Immature natural killer cell (primary cell): Measurements from ENCODE around the gene PTPN9. TPM values are rescaled to one million over a fixed set of nuclear protein-coding genes. Genes with fewer than 3 reads are reported as not detected.

Source experiments
- DNase-seq, 3 donors: peaks; one replicate each; pipeline ENCODE4 v3.0.0; 2022; ENCODE audit warnings: mixed read lengths in 1 of 3
- H3K27ac Mint-ChIP-seq, 6 donors: one replicate each; pipeline ENCODE4 v1.8.0; 2020; ENCODE audit warnings: mixed read lengths in 6 of 6, mild to moderate bottlenecking in 5 of 6, inconsistent platforms in 4 of 6, moderate library complexity in 3 of 6
- H3K27me3 Mint-ChIP-seq, 3 donors: one replicate each; pipeline ENCODE4 v1.8.0; 2020 to 2021; ENCODE audit warnings: low read depth in 3 of 3, mild to moderate bottlenecking in 3 of 3, mixed read lengths in 3 of 3, moderate library complexity in 3 of 3, inconsistent platforms in 1 of 3
- H3K36me3 Mint-ChIP-seq, 3 donors: one replicate each; pipeline ENCODE4 v1.8.0; 2020; ENCODE audit warnings: mixed read lengths in 3 of 3, inconsistent platforms in 2 of 3, mild to moderate bottlenecking in 2 of 3
- H3K4me1 Mint-ChIP-seq, 2 donors: one replicate each; pipeline ENCODE4 v1.8.0; 2020; ENCODE audit warnings: inconsistent platforms in 2 of 2, mild to moderate bottlenecking in 2 of 2, mixed read lengths in 2 of 2, moderate library complexity in 1 of 2
- H3K4me3 Mint-ChIP-seq, 5 donors: one replicate each; pipeline ENCODE4 v1.8.0; 2020; ENCODE audit warnings: mild to moderate bottlenecking in 5 of 5, mixed read lengths in 5 of 5, inconsistent platforms in 3 of 5, moderate library complexity in 3 of 5
- H3K9me3 Mint-ChIP-seq, 6 donors: one replicate each; pipeline ENCODE4 v1.8.0; 2020; ENCODE audit warnings: mild to moderate bottlenecking in 6 of 6, mixed read lengths in 6 of 6, inconsistent platforms in 4 of 6, moderate library complexity in 3 of 6
- polyA plus RNA-seq, 3 donors: library from polyadenylated mRNA; unstranded; fragments of 300-500 nt; fragmentation: Illumina TruSeq; gene quantifications; one replicate each; pipeline ENCODE4 v1.2.3, GENCODE V29; 2021

The PTPN9 gene
- polyA plus RNA-seq, 3 donors from 2014 or later: 22.6 to 34.6 (median 31.2) TPM

GRCh38 chr15:75431270-75431669, 147.8 kb downstream of the PTPN9 start:
- Mint-ChIP-seq H3K4me3 (no peak overlapping the region), H3K36me3 (peaks cover 0 to 9% (median 0%) of the 10 kb centered on the region in 3 donors), H3K4me1 (peaks cover 19 to 54% of the 10 kb centered on the region in 2 donors), H3K27me3 (no peaks in the 10 kb centered on the region), H3K9me3 (no peaks in the 10 kb centered on the region), H3K27ac (peak overlapping the region in 2 of 6 donors; percentile 34 to 43)
- no peak for DNase-seq

- Mint-ChIP-seq H3K9me3 (no peaks in the 10 kb centered on the region), H3K27ac (peak overlapping the region in 1 of 6 donors; percentile 17), H3K4me3 (no peak overlapping the region), H3K36me3 (peaks cover 0 to 8% (median 0%) of the 10 kb centered on the region in 3 donors), H3K4me1 (peaks cover 18 to 56% of the 10 kb centered on the region in 2 donors), H3K27me3 (no peaks in the 10 kb centered on the region)
- DNase-seq: no peak
These were observed 148.9 kb downstream of the PTPN9 start for GRCh38 chr15:75430259-75430658.

- DNase-seq: no peak
- Mint-ChIP-seq H3K4me3 (no peak overlapping the region), H3K36me3 (peaks cover 0 to 5% (median 0%) of the 10 kb centered on the region in 3 donors), H3K9me3 (no peaks in the 10 kb centered on the region), H3K27ac (no peak overlapping the region), H3K27me3 (peaks cover 0 to 4% (median 0%) of the 10 kb centered on the region in 3 donors), H3K4me1 (peaks cover 10 to 41% of the 10 kb centered on the region in 2 donors)
These were observed 151.0 kb downstream of the PTPN9 start for GRCh38 chr15:75428152-75428551.

- no peak for DNase-seq
- Mint-ChIP-seq H3K27ac (peak overlapping the region in 1 of 6 donors; percentile 31), H3K27me3 (peaks cover 0 to 4% (median 0%) of the 10 kb centered on the region in 3 donors), H3K36me3 (peaks cover 0 to 12% (median 3%) of the 10 kb centered on the region in 3 donors), H3K4me1 (peaks cover 15 to 46% of the 10 kb centered on the region in 2 donors), H3K9me3 (no peaks in the 10 kb centered on the region), H3K4me3 (no peak overlapping the region)
These were observed 153.1 kb downstream of the PTPN9 start for GRCh38 chr15:75425966-75426500.

DNA sequence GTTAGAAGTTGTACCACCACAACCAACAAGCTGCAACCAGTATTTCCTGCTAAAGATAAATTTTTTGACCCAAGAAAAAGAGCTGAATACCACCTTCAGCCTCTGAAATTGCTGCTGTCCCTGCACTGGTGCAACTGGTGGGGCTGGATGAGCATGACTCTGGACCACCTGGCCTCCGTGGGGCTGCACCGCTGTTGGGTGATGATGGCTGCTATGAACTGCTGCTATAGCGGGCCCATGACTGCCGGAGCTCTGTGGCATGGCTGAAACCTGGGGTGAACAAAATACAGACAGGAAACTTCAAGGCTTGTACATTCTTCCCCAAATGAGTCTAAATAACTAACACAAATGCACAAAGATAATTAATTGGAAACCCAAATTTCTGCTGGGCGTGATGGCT, 156.6 kb downstream of the PTPN9 start:
- DNase-seq: no peak
- peaks cover 0 to 11% (median 3%) of the 10 kb centered on the region in 3 donors for H3K36me3 Mint-ChIP-seq
- peak overlapping the region in 5 of 6 donors; percentile 20 to 73 (median 45) for H3K27ac Mint-ChIP-seq

GRCh38 chr15:75420698-75421097, 158.4 kb downstream of the PTPN9 start:
- Mint-ChIP-seq H3K27me3 (peaks cover 0 to 4% (median 0%) of the 10 kb centered on the region in 3 donors), H3K4me3 (no peak overlapping the region), H3K27ac (peak overlapping the region in 1 of 6 donors; percentile 17), H3K9me3 (no peaks in the 10 kb centered on the region), H3K36me3 (peaks cover 0 to 11% (median 3%) of the 10 kb centered on the region in 3 donors), H3K4me1 (peaks cover 21 to 36% of the 10 kb centered on the region in 2 donors)
- DNase-seq: no peak

More for the DNA sequence above, 156.6 kb downstream of the PTPN9 start:
- Mint-ChIP-seq H3K4me3 (peak overlapping the region in 1 of 5 donors; percentile 6), H3K4me1 (peaks cover 17 to 36% of the 10 kb centered on the region in 2 donors), H3K27me3 (peaks cover 0 to 4% (median 0%) of the 10 kb centered on the region in 3 donors), H3K9me3 (no peaks in the 10 kb centered on the region)

DNA sequence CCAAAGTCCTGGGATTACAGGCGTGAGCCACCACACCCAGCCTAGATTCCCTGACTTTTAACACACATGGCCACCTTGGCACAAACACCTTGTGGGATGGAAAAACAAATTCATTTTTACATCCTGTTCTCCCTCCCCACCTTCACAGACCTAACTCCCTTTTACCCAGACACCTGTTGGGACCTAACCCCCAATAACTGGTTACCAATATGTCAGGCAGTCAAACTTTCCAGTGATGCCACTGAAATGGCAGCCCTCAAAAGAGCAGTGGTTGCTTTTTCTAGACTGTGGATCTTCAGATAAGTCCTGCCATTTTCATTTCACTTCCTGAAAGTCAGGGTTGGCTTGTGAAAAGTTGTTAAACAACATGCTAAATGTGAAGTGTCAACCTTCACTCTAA, 162.5 kb downstream of the PTPN9 start:
- H3K27ac Mint-ChIP-seq: peak overlapping the region in 4 of 6 donors; percentile 12 to 53 (median 45)
- H3K36me3 Mint-ChIP-seq: peaks cover 2 to 18% (median 15%) of the 10 kb centered on the region in 3 donors
- no peak for DNase-seq
- no peak overlapping the region for H3K4me3 Mint-ChIP-seq
- H3K9me3 Mint-ChIP-seq: no peaks in the 10 kb centered on the region
- no peaks in the 10 kb centered on the region for H3K27me3 Mint-ChIP-seq
- peaks cover 19 to 33% of the 10 kb centered on the region in 2 donors for H3K4me1 Mint-ChIP-seq

Other genes with a start within 250 kb of the PTPN9 start
- gene COMMD4, start 243.3 kb downstream of the PTPN9 start, polyA plus RNA-seq: 100 to 1,000 TPM in 1 of 3 donors, 10 to 100 TPM in 2; 83.4 to 103 (median 94.4) TPM
- 10 to 100 TPM; 20.7 to 23.8 (median 22.4) TPM for gene NEIL1, start 232.3 kb downstream of the PTPN9 start, polyA plus RNA-seq
- gene MAN2C1, start 210.7 kb downstream of the PTPN9 start, polyA plus RNA-seq: 10 to 100 TPM; 25.6 to 50.8 (median 30.1) TPM
- gene SIN3A, start 127.6 kb downstream of the PTPN9 start, polyA plus RNA-seq: 10 to 100 TPM in 2 of 3 donors, 1 to 10 TPM in 1; 8.6 to 21.2 (median 10.3) TPM
- 10 to 100 TPM; 21.2 to 46.0 (median 31.5) TPM for gene SNUPN, start 46.4 kb upstream of the PTPN9 start, polyA plus RNA-seq
- gene IMP3, start 60.9 kb upstream of the PTPN9 start, polyA plus RNA-seq: 100 to 1,000 TPM; 193 to 238 (median 221) TPM
- gene SNX33, start 68.6 kb upstream of the PTPN9 start, polyA plus RNA-seq: 1 to 10 TPM in 1 of 3 donors, under 1 TPM in 2; 0.43 to 1.3 (median 0.51) TPM
- under 1 TPM in 2 of 3 donors, not detected in 1; 0.12 to 0.18 TPM for gene CSPG4, start 133.5 kb upstream of the PTPN9 start, polyA plus RNA-seq